Measurements from ENCODE around the gene NFIC. TPM values are rescaled to one million over a fixed set of nuclear protein-coding genes. Genes with fewer than 3 reads are reported as not detected.
"Not testable (repeated sequence)": the region's sequence is repeated elsewhere in the genome, so short reads cannot be mapped to it uniquely, and the experiment has no call there.

The NFIC gene
- total and polyA plus RNA-seq, 10 of the 15 experiments (the other 5 are each of a cell fraction or from before 2014, with no cell fraction given) = 0.71 to 53.5 (median 10.2) TPM

- FAIRE-seq; H3K4me1 ChIP-seq (ENCODE audit: control insufficient read depth, insufficient read depth, low read length); H3K36me3 ChIP-seq (ENCODE audit: control insufficient read depth in 2 of 2, insufficient read depth in 2 of 2, low read length in 1 of 2); intact Hi-C loops (cut with micrococcal nuclease; ENCODE audit: unreplicated experiment); POLR2A ChIA-PET; CTCF ChIA-PET; in situ Hi-C loops (cut with MboI); DNase-seq (ENCODE audit: low read depth, low spot score); H3K27me3 ChIP-seq (replicated peaks in 1 of 2; ENCODE audit: control insufficient read depth in 2 of 2, insufficient read depth in 2 of 2, low read length in 1 of 2); BruUV-seq (replicated peaks); SMC1A ChIA-PET (ENCODE audit: uncharacterized antibody, unreplicated experiment); H3K9me3 ChIP-seq (replicated peaks; ENCODE audit: control insufficient read depth, insufficient read depth, low read length); H3K27ac ChIP-seq (ENCODE audit: control insufficient read depth, insufficient read depth); H3K9ac ChIP-seq (ENCODE audit: control insufficient read depth, insufficient read depth, low read length); RAD21 ChIA-PET (ENCODE audit: unreplicated experiment); H3K79me2 ChIP-seq (ENCODE audit: control insufficient read depth, insufficient read depth, low read length); H2AFZ ChIP-seq (ENCODE audit: control insufficient read depth, low read depth, low read length); H4K20me1 ChIP-seq (ENCODE audit: control insufficient read depth, insufficient read depth); H3K4me3 ChIP-seq; H3K4me2 ChIP-seq (ENCODE audit: control insufficient read depth, insufficient read depth); ATAC-seq: not testable (repeated sequence)
- 44% methylated on average over 1 of the region's 1 CpG for WGBS (ENCODE audit: insufficient coverage, insufficient replicate concordance, low lambda C conversion rate, missing lambda C conversion rate)
- peak in 1 of 2 experiments; percentile 40; a peak in 1 of 4 replicates for TF ChIP-seq ETV6 (conservative IDR thresholded peaks at IDR 0.05 in 1 of 2, IDR thresholded peaks at IDR 0.05 in 1 of 2; ENCODE audit: borderline replicate concordance in 1 of 2, low read depth in 1 of 2)
These were observed 34.2 kb upstream of the NFIC start for GRCh38 chr19:3332232-3332631.

- ChIA-PET SMC1A (ENCODE audit: uncharacterized antibody, unreplicated experiment) (no interaction called here), CTCF (interaction anchor here (1.5 kb wide), 1 partner anchor 97 kb away, joined by 5 read pairs; no protein-coding TSS in a partner anchor), RAD21 (ENCODE audit: unreplicated experiment) (interaction anchor here (0.6 kb wide), 1 partner anchor 98 kb away, joined by 4 read pairs; no protein-coding TSS in a partner anchor), POLR2A (no interaction called here)
- no peak for TF ChIP-seq ASH2L (IDR thresholded peaks at IDR 0.05; ENCODE audit: borderline replicate concordance, low read depth)
- no peak for TF ChIP-seq HDGF (IDR thresholded peaks at IDR 0.05)
- TF ChIP-seq ZBTB11 (CRISPR knock-in tag; IDR thresholded peaks at IDR 0.05) = no peak
- TF ChIP-seq CEBPB (IDR thresholded peaks at IDR 0.05; ENCODE audit: borderline replicate concordance in 1 of 2, low read depth in 2 of 2, low read length in 2 of 2) = no peak
- TF ChIP-seq ZSCAN29 (IDR thresholded peaks at IDR 0.05) = no peak
- TF ChIP-seq NRF1 (conservative IDR thresholded peaks at IDR 0.05; ENCODE audit: low read depth, low read length) = no peak
- no peak for TF ChIP-seq KLF5 (IDR thresholded peaks at IDR 0.05; ENCODE audit: partially characterized antibody)
- no peak for TF ChIP-seq POLR2AphosphoS2 (IDR thresholded peaks at IDR 0.05; ENCODE audit: low read depth, low read length)
- no peak for TF ChIP-seq SP1 (IDR thresholded peaks at IDR 0.05; ENCODE audit: low read depth, low read length)
- TF ChIP-seq FOXM1 (IDR thresholded peaks at IDR 0.05; ENCODE audit: low read depth, low read length) = no peak
- no peak for TF ChIP-seq ESRRA (IDR thresholded peaks at IDR 0.05; ENCODE audit: low read length)
- FAIRE-seq (no peak), DNase-seq (ENCODE audit: low read depth, low spot score) (no peak), ATAC-seq (no peak)
- 51% methylated on average over 4 of the region's 4 CpGs for WGBS (ENCODE audit: insufficient coverage, insufficient replicate concordance, low lambda C conversion rate, missing lambda C conversion rate)
- Histone ChIP-seq H3K27ac (ENCODE audit: control insufficient read depth, insufficient read depth) (no peak overlapping the region), H3K9me3 (replicated peaks; ENCODE audit: control insufficient read depth, insufficient read depth, low read length) (no peaks in the 10 kb centered on the region; the same call in 2 of the 3 replicates), H3K36me3 (ENCODE audit: control insufficient read depth in 2 of 2, insufficient read depth in 2 of 2, low read length in 1 of 2) (no peaks in the 10 kb centered on the region), H3K27me3 (replicated peaks in 1 of 2; ENCODE audit: control insufficient read depth in 2 of 2, insufficient read depth in 2 of 2, low read length in 1 of 2) (no peaks in the 10 kb centered on the region; a peak in 1 of 4 replicates), H3K9ac (ENCODE audit: control insufficient read depth, insufficient read depth, low read length) (no peak overlapping the region), H3K4me1 (ENCODE audit: control insufficient read depth, insufficient read depth, low read length) (no peaks in the 10 kb centered on the region), H3K79me2 (ENCODE audit: control insufficient read depth, insufficient read depth, low read length) (no peaks in the 10 kb centered on the region), H3K4me2 (ENCODE audit: control insufficient read depth, insufficient read depth) (no peak overlapping the region), H2AFZ (ENCODE audit: control insufficient read depth, low read depth, low read length) (no peak overlapping the region), H4K20me1 (ENCODE audit: control insufficient read depth, insufficient read depth) (no peaks in the 10 kb centered on the region), H3K4me3 (no peak overlapping the region)
- BruUV-seq (replicated peaks) = no TSS peak
- intact Hi-C loops (cut with micrococcal nuclease; ENCODE audit: unreplicated experiment) (no loop called here), in situ Hi-C loops (cut with MboI) (no loop called here)
These were observed 33.3 kb upstream of the NFIC start for GRCh38 chr19:3333020-3333583.
